MCF 10A (cell line): ENCODE results near the gene MRPL51. TPM values are rescaled to one million over a fixed set of nuclear protein-coding genes. Genes with fewer than 3 reads are reported as not detected.
A peak's percentile ranks its signal among the peaks of the same experiment; 100 is the strongest.

ENCODE experiments used
- BruUV-seq: library from RNA; stranded (reverse); fragments of 400-500 nt; replicated peaks from 2 replicates; lab custom pipeline; 2021; lab: Mats Ljungman, UMichigan
- CTCF ChIA-PET: fragments of 300-600 bp; sonication (Branson Sonifier 250); formaldehyde crosslinking; extraction: SDS; loops from one replicate; lab custom pipeline; 2021; ENCODE audit warnings: antibody characterized with exemption, inconsistent platforms; lab: Yijun Ruan, JAX
- POLR2A ChIA-PET: fragments of 300-600, 350-650 bp; sonication (Branson Sonifier 250); formaldehyde crosslinking; extraction: SDS; loops from one replicate; lab custom pipeline; 2020; ENCODE audit warnings: antibody characterized with exemption, inconsistent platforms; lab: Yijun Ruan, JAX
- DNase-seq: peaks from one replicate; pipeline ENCODE4 v3.0.0-alpha.2; 2018; ENCODE audit not compliant: unreplicated experiment
- H3K27ac Mint-ChIP-seq: one replicate; pipeline ENCODE4 v1.8.0; 2022; ENCODE audit warnings: mild to moderate bottlenecking, low read depth, mixed read lengths; ENCODE audit not compliant: unreplicated experiment
- H3K27me3 Mint-ChIP-seq: one replicate; pipeline ENCODE4 v1.8.0; 2022; ENCODE audit warnings: mixed read lengths; ENCODE audit not compliant: insufficient read depth, unreplicated experiment
- H3K36me3 Mint-ChIP-seq: one replicate; pipeline ENCODE4 v1.8.0; 2022; ENCODE audit warnings: mild to moderate bottlenecking, moderate library complexity, mixed read lengths; ENCODE audit not compliant: insufficient read depth, unreplicated experiment
- H3K4me1 Mint-ChIP-seq: one replicate; pipeline ENCODE4 v1.8.0; 2022; ENCODE audit warnings: mixed read lengths; ENCODE audit not compliant: insufficient read depth, unreplicated experiment
- H3K4me3 Mint-ChIP-seq: one replicate; pipeline ENCODE4 v1.8.0; 2022; ENCODE audit warnings: mild to moderate bottlenecking, moderate library complexity, mixed read lengths; ENCODE audit not compliant: unreplicated experiment
- H3K9me3 Mint-ChIP-seq: one replicate; pipeline ENCODE4 v1.8.0; 2022; ENCODE audit warnings: mixed read lengths; ENCODE audit not compliant: unreplicated experiment
- CTCF ChIP-seq: fragments of 200-600 bp; IDR thresholded peaks from one replicate; pipeline ENCODE4 v1.8.0; 2022; ENCODE audit warnings: antibody characterized with exemption, mild to moderate bottlenecking; ENCODE audit not compliant: unreplicated experiment
- intact Hi-C: fragments of 100-400 bp; cut with micrococcal nuclease; formaldehyde crosslinking; loops from 2 replicates; pipeline ENCODE4 v1.14.1; 2022
- total RNA-seq: library from RNA; stranded (reverse); gene quantifications from 2 replicates; pipeline ENCODE4 v1.2.3, GENCODE V29; 2022

Gene MRPL51
- total RNA-seq, 1 experiment from 2014 or later, result 230 TPM

DNA sequence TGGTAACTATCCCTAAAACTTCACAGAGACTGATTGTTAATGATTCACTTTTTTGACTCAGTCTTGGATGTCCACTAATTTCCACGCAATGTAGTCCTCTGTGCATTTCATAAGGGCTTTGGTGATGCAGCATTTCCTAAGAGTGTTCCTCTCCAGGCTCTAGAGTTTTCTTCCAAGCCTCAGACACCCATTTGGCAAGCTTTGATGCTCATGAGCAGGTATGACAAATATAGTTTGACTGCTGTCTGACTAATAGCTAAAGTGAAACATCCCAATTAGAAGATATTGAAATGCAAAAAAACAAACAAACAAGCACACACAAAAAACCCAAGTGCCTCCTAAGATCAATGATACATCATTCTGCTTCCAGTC, 21.1 kb downstream of the MRPL51 start:
- peaks cover 19% of the 10 kb centered on the region for H3K4me1 Mint-ChIP-seq
- peak; percentile 53 for DNase-seq
- no peak overlapping the region for H3K4me3 Mint-ChIP-seq
- intact Hi-C loops, result loop anchor here (2.0 kb wide), 1 partner anchor 63 kb away; the partner anchor contains the start of gene GAPDH
- no peaks in the 10 kb centered on the region for H3K9me3 Mint-ChIP-seq
- CTCF ChIA-PET, result interaction anchor here (3.3 kb wide), 1 partner anchor 67 kb away, joined by 18 read pairs; no protein-coding TSS in a partner anchor
- no peak overlapping the region for H3K27ac Mint-ChIP-seq
- H3K36me3 Mint-ChIP-seq, result peaks cover 19% of the 10 kb centered on the region
- POLR2A ChIA-PET, result interaction anchor here (0.7 to 4.3 kb wide), 9 partner anchors 18 to 137 kb away, joined by 3 to 59 read pairs (median 28); partner anchors contain the start of genes GAPDH, MRPL51, SCNN1A and TAPBPL
- H3K27me3 Mint-ChIP-seq, result no peaks in the 10 kb centered on the region
- no TSS peak for BruUV-seq
- no peak for TF ChIP-seq CTCF

DNA sequence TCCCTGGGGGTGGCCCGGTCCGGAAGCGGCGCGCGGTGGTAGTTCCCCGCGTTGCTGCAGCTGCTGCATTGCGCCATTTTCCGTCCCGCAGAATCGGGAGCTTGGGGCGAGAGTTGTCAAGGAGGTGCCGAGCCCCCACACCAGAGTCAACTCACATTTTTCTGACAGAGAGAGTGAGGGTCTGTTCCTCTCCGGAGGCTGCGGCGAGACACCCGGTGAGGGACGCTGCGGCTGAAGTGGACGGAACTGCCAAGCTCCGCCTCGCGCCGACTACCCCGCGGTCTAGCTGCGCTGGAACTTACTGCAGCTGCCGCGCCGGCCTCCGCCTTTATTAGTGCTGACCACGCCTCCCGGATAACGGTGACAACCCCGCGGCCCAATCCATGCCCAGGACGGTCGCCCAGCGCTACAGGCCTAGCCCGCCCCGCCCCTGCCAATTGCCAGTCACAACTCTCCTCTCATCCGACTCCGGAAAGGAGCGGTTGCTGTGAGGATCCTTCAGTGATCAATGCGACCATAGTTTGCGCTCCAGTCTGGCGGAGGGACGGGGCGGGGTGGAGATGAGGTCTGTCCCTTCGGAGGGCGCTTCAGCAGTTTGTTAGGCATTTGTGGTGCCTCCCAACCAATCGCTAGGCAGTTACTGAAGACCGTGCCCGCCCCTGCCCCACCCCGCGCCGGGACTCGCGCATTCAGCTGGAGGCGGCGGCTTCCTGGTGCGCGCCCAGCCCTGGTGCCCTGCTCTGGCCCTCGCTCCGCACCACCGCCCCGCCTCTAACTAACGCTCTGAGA, 22.5 kb downstream of the MRPL51 start, which contains the start of gene VAMP1:
Gene VAMP1 (minus strand): TSS at position 303 of the 789 bp plus-strand sequence. CDS start 146 bp downstream, at position 157.
- ChIA-PET POLR2A (interaction anchor here (0.7 to 4.3 kb wide), 35 partner anchors 8 to 492 kb away, joined by 3 to 59 read pairs (median 4); partner anchors contain the start of genes GAPDH, LTBR, MRPL51 and SCNN1A), CTCF (interaction anchor here (0.8 to 3.3 kb wide), 9 partner anchors 16 to 136 kb away, joined by 3 to 18 read pairs (median 3); no protein-coding TSS in a partner anchor)
- DNase-seq, result peak; percentile 96
- Mint-ChIP-seq H3K9me3 (no peaks in the 10 kb centered on the region), H3K4me1 (peaks cover 13% of the 10 kb centered on the region), H3K27me3 (no peaks in the 10 kb centered on the region), H3K27ac (peak within 1 kb of the TSS; percentile 87), H3K4me3 (peak within 1 kb of the TSS; percentile 72), H3K36me3 (peaks cover 19% of the 10 kb centered on the region)
- intact Hi-C loops, result loop anchor here (2.0 kb wide), 1 partner anchor 64 kb away; the partner anchor contains the start of gene GAPDH
- TF ChIP-seq CTCF, result no peak
- BruUV-seq, result no TSS peak

DNA sequence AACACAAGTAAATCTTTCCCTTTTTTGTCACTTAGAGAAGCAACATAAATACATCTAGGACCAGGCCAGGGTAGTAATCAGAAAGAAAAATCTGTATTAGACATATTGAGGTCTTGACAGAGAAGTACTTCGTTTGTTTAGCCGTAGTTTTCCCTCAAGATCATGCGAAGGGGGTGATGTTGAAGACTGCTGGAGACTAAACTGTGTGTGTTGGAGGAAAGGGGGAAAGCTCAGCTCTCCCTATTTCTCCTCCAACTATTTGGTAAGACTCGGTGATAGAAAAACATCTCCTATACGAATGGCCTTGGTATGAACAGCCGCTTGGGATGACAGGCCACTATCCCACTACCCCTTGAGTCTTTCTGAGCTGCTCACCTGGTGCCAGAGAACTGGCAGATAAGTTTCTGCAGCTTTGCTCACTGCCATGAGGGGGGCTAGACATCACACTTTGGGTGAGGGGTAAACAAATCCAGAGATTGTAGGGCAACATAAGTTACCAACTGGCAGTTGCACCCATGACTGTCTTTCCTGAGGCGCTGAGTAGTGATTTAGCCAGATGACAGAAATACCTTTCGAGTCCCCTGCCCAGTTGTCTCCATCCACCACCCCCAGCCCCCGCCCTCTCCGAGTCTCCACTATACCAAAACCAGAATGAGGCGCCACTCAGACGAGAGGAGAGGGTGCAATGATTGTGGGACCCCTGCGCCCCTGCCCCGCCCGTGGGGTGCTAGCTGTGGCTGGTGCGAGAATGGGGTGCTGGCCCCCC, 23.3 kb downstream of the MRPL51 start:
- POLR2A ChIA-PET, result interaction anchor here (0.7 to 4.3 kb wide), 27 partner anchors 9 to 493 kb away, joined by 3 to 59 read pairs (median 4); partner anchors contain the start of genes GAPDH, LTBR, MRPL51 and SCNN1A
- intact Hi-C loops, result loop anchor here (2.0 to 10.0 kb wide), 4 partner anchors 65 to 482 kb away; partner anchors contain the start of gene GAPDH
- no peak for DNase-seq

More for the DNA sequence above, 23.3 kb downstream of the MRPL51 start:
- H3K4me1 Mint-ChIP-seq, result peaks cover 13% of the 10 kb centered on the region
- no peaks in the 10 kb centered on the region for H3K27me3 Mint-ChIP-seq
- peak overlapping the region; percentile 72 for H3K4me3 Mint-ChIP-seq
- no peaks in the 10 kb centered on the region for H3K9me3 Mint-ChIP-seq
- no peak for TF ChIP-seq CTCF
- peak overlapping the region; percentile 87 for H3K27ac Mint-ChIP-seq
- CTCF ChIA-PET, result interaction anchor here (0.6 to 3.3 kb wide), 9 partner anchors 17 to 409 kb away, joined by 3 to 18 read pairs (median 3); no protein-coding TSS in a partner anchor
- H3K36me3 Mint-ChIP-seq, result peaks cover 21% of the 10 kb centered on the region
- TSS peak; percentile 49 for BruUV-seq
